D721Med (cell line): Measurements from ENCODE around the gene S1PR2.

ENCODE experiments used
- DNase-seq: peaks from one replicate; pipeline ENCODE4 v3.0.0; 2011; ENCODE audit warnings: low spot score; ENCODE audit not compliant: insufficient read length
- FAIRE-seq: peaks from 2 replicates; lab custom pipeline; 2011; peaks lifted over from hg19 to GRCh38; lab: Jason Lieb, UNC
- CTCF ChIP-seq: IDR thresholded peaks from 2 replicates; pipeline ENCODE4 v1.5.1; 2012; ENCODE audit warnings: mild to moderate bottlenecking, control low read depth; ENCODE audit not compliant: insufficient read depth; ENCODE audit errors: missing control alignments

The S1PR2 gene

GRCh38 chr19:10270616-10271394 lies 39.7 kb upstream of the S1PR2 start, which contains the start of gene ICAM1:
Gene ICAM1, plus strand, starts transcription at chr19:10271120. Its CDS starts 40 bp downstream, at chr19:10271160.
- no peak for TF ChIP-seq CTCF
- no peak for FAIRE-seq
- DNase-seq, result no peak

- FAIRE-seq, result no peak
Observed at GRCh38 chr19:10270180-10270615, 39.1 kb upstream of the S1PR2 start.

GRCh38 chr19:10269333-10270179 lies 38.4 kb upstream of the S1PR2 start:
- FAIRE-seq (no peak), DNase-seq (peak; percentile 76)
- peak; percentile 84 for TF ChIP-seq CTCF

More at GRCh38 chr19:10270180-10270615, 39.1 kb upstream of the S1PR2 start:
- no peak for TF ChIP-seq CTCF
- no peak for DNase-seq

GRCh38 chr19:10268071-10268470 lies 36.9 kb upstream of the S1PR2 start:
- TF ChIP-seq CTCF, result no peak
- DNase-seq (no peak), FAIRE-seq (no peak)

GRCh38 chr19:10266706-10267105 lies 35.6 kb upstream of the S1PR2 start:
- TF ChIP-seq CTCF, result no peak
- FAIRE-seq, result no peak
- no peak for DNase-seq

GRCh38 chr19:10262771-10263170 lies 31.6 kb upstream of the S1PR2 start:
- no peak for DNase-seq
- FAIRE-seq, result no peak
- no peak for TF ChIP-seq CTCF

GRCh38 chr19:10260141-10260584 lies 29.0 kb upstream of the S1PR2 start:
- TF ChIP-seq CTCF, result no peak
- no peak for DNase-seq
- FAIRE-seq, result no peak
